Activated naive CD8-positive, alpha-beta T cell treated with anti-CD3 and anti-CD28 coated beads, Interleukin-2, amount 10 ng/mL, durations not matched to agents 7 days and 5 days (primary cell): ENCODE measurements around the gene USP31. TPM values are rescaled to one million over a fixed set of nuclear protein-coding genes. Genes with fewer than 3 reads are reported as not detected.

Experiments used
- ATAC-seq: fragments of 150-1000 bp; cut with Tn5 transposase; one replicate; pipeline ENCODE4 v1.10.0; 2021; ENCODE audit warnings: low read depth, moderate library complexity
- POLR2A ChIA-PET: fragments of 350-600 bp; sonication (Branson Sonifier 250); formaldehyde crosslinking; loops from one replicate; lab custom pipeline; 2021; ENCODE audit warnings: antibody characterized with exemption; lab: Charles Lee
- DNase-seq: peaks from one replicate; pipeline ENCODE4 v3.0.0; 2021
- H3K27ac Mint-ChIP-seq: one replicate; pipeline ENCODE4 v1.8.0; 2022; ENCODE audit warnings: mild to moderate bottlenecking, mixed read lengths
- H3K27me3 Mint-ChIP-seq: one replicate; pipeline ENCODE4 v1.8.0; 2022; ENCODE audit warnings: mild to moderate bottlenecking, moderate library complexity, mixed read lengths
- H3K36me3 Mint-ChIP-seq: one replicate; pipeline ENCODE4 v1.8.0; 2021; ENCODE audit warnings: mild to moderate bottlenecking, mixed read lengths
- H3K4me1 Mint-ChIP-seq: one replicate; pipeline ENCODE4 v1.8.0; 2021; ENCODE audit warnings: mixed read lengths
- H3K4me3 Mint-ChIP-seq: one replicate; pipeline ENCODE4 v1.8.0; 2022; ENCODE audit warnings: mild to moderate bottlenecking, moderate library complexity, mixed read lengths
- H3K9me3 Mint-ChIP-seq: one replicate; pipeline ENCODE4 v1.8.0; 2021; ENCODE audit warnings: mixed read lengths
- total RNA-seq, 2 experiments: library from RNA; stranded (reverse); gene quantifications; one replicate each; pipeline ENCODE4 v1.2.3, GENCODE V29; 2021

The USP31 gene
- total RNA-seq, 2 experiments from 2014 or later, result 5.7 to 6.0 TPM

DNA sequence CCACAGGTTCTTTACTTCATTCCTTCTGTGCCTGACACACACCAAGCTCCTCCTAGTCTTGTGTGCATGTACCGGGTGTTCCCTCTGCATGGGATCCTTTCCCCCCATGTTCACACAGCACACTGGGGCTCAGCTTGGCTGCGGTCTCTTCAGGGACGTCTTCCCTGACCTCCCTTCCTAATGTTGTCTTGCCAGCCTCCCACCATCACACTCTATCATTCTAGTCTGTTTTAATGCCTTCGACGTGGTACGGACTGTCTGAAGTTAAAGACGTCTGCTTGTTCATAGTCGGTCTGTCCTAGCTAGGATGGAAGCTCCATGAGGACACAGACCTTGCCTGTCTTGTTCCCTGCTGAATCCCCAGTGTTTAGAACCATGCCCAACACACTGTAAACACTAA lies 60.1 kb downstream of the USP31 start:
- H3K4me1 Mint-ChIP-seq, result no peaks in the 10 kb centered on the region
- POLR2A ChIA-PET, result no interaction called here
- H3K9me3 Mint-ChIP-seq, result no peaks in the 10 kb centered on the region
- peaks cover 9% of the 10 kb centered on the region for H3K36me3 Mint-ChIP-seq
- H3K4me3 Mint-ChIP-seq, result no peak overlapping the region
- no peak overlapping the region for H3K27ac Mint-ChIP-seq
- DNase-seq (no peak), ATAC-seq (no peak)
- H3K27me3 Mint-ChIP-seq, result no peaks in the 10 kb centered on the region

DNA sequence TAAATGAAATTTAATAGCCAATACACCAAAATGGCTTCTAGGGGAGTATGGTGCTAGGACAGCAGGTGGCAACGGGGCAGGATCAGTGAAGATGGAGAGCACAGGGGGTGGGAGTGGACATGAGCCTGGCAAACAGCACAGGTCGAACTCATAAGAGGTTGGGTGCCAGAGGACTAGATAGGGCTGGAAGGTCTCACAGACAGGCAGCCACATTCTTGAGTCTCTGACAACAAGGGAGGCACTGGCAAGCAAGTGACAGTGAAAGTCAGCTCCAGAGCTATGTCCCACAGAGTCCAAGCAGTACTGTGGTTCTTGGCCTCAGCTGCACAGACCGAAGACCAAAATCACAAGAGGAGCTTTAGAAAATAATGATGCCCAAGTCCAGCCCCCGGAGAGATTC lies 61.2 kb downstream of the USP31 start:
- H3K4me3 Mint-ChIP-seq, result no peak overlapping the region
- H3K4me1 Mint-ChIP-seq, result no peaks in the 10 kb centered on the region
- no peak overlapping the region for H3K27ac Mint-ChIP-seq
- no peak for ATAC-seq
- H3K36me3 Mint-ChIP-seq, result peaks cover 5% of the 10 kb centered on the region
- no peaks in the 10 kb centered on the region for H3K9me3 Mint-ChIP-seq
- no peak for DNase-seq
- POLR2A ChIA-PET, result no interaction called here
- H3K27me3 Mint-ChIP-seq, result no peaks in the 10 kb centered on the region

DNA sequence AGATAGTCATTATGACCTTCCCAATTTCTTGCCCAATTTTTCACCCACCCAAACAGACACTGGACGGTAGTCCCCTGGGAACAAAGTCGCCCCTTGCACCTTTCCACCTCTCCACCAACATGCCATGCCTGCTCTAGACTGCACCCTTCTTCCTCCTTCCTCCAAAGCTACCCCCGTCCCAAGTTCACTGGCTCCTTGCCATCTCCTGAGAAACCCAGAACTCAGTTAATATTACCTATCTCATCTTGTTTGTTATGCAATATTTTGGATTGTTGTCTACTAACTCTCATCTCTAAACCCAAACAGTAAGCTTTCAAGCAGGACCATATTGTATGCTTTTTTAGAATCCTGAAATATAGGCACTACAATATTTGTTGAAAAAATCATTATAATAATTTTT lies 63.3 kb downstream of the USP31 start:
- Mint-ChIP-seq H3K4me1 (no peaks in the 10 kb centered on the region), H3K27me3 (no peaks in the 10 kb centered on the region), H3K9me3 (no peaks in the 10 kb centered on the region), H3K36me3 (peaks cover 3% of the 10 kb centered on the region), H3K27ac (no peak overlapping the region), H3K4me3 (no peak overlapping the region)
- DNase-seq, result no peak
- POLR2A ChIA-PET, result no interaction called here
- no peak for ATAC-seq

DNA sequence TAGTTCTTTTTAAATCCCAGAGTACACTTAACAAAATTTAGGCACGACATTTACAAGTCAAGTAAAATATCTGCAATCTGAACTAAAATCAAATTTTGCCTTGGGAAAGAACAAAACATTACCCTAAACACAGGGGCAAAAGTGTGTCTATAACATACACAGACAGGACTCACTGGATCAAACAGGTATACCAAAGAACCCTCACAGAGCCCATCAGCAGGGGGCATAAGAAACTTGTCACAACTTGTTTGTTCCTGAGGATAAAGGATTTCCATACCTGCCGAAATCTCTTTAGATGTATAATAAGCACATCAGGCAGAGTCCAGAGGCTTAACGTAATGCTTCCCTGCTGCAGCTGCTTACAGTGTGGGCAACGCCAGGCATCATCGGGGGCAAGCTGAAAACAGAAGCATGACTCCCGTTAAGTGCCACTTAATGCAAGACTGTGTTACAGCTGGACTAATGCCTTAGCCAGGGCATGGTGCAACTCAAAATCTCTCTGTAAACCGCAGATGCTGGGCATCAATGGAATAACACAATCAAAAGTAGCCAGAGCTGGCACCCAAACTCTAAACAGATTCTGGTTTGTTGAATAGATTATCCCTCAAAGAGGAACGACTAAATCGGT lies 67.0 kb downstream of the USP31 start:
- H3K9me3 Mint-ChIP-seq, result no peaks in the 10 kb centered on the region
- no peaks in the 10 kb centered on the region for H3K4me1 Mint-ChIP-seq
- H3K27me3 Mint-ChIP-seq, result no peaks in the 10 kb centered on the region
- DNase-seq (no peak), ATAC-seq (no peak)
- POLR2A ChIA-PET, result interaction anchor here (0.7 kb wide), 1 partner anchor 1401 kb away, joined by 8 read pairs; no protein-coding TSS in a partner anchor
- no peak overlapping the region for H3K4me3 Mint-ChIP-seq
- peaks cover 11% of the 10 kb centered on the region for H3K36me3 Mint-ChIP-seq
- H3K27ac Mint-ChIP-seq, result no peak overlapping the region

DNA sequence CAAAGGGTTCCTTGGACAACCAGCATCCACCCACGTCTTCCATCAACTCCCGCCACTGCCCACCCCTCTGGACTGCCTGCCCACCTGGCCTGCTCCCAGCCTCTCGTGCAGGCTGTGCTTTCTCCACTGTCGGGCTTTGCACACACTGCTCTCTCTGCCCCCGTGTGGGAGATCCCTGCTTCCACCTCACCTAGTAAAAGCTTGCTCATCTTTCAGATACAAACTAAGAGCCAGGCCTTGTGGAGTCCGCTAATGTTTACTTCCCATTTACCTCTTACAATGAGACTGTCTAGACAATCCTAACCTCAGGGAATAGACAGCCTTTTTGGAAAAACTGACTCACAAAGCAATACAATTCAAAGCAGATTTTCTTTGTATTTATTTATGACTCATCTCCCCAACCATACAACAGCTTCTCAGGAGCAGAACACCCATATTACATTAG lies 67.6 kb downstream of the USP31 start:
- Mint-ChIP-seq H3K27ac (no peak overlapping the region), H3K36me3 (peaks cover 11% of the 10 kb centered on the region), H3K9me3 (no peaks in the 10 kb centered on the region), H3K27me3 (no peaks in the 10 kb centered on the region), H3K4me3 (no peak overlapping the region), H3K4me1 (no peaks in the 10 kb centered on the region)
- POLR2A ChIA-PET, result no interaction called here
- ATAC-seq (no peak), DNase-seq (no peak)

DNA sequence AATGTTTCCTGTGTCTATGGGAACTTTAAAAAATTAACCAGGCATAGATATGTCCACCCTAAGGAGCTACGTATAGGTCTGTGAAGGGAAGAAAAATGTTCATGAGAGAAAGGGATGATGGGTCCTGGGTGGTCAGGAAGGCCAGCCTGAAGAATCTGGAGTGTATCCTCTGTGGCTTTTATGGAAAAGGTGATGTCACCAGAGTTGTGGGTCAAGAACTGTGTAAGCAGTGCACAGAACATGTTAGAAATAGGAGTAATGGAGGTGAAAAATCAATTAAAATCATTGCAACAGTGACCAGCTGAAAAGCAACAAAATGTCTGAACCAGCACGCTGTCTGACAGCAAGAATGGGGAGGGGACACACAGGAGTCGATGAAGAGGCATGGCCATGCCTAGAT lies 68.5 kb downstream of the USP31 start:
- DNase-seq (no peak), ATAC-seq (no peak)
- H3K27me3 Mint-ChIP-seq, result no peaks in the 10 kb centered on the region
- H3K4me3 Mint-ChIP-seq, result no peak overlapping the region
- H3K36me3 Mint-ChIP-seq, result peaks cover 11% of the 10 kb centered on the region
- H3K9me3 Mint-ChIP-seq, result no peaks in the 10 kb centered on the region
- POLR2A ChIA-PET, result no interaction called here
- H3K27ac Mint-ChIP-seq, result peak overlapping the region; percentile 1
- no peaks in the 10 kb centered on the region for H3K4me1 Mint-ChIP-seq

DNA sequence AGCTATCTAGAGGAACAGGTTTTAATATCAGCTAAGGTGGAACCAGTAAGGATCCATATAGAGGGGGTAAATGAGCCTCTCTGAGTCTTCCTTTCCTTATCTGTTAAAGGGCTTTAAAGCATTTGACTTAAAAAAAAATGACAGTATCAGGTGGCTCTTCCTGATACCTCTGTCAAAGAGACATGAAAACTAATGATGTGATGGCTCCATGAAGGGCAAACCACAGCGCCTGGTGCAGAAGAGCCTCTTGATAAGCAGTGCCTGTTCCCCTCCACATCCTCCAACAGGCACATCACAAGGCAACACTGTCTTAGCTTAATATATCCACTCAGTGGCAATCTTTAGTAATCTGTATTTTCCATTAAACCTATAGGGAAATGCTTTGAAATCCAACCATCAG lies 68.9 kb downstream of the USP31 start:
- no peaks in the 10 kb centered on the region for H3K4me1 Mint-ChIP-seq
- H3K27ac Mint-ChIP-seq, result no peak overlapping the region
- H3K4me3 Mint-ChIP-seq, result no peak overlapping the region
- POLR2A ChIA-PET, result no interaction called here
- ATAC-seq, result no peak
- H3K9me3 Mint-ChIP-seq, result no peaks in the 10 kb centered on the region
- peaks cover 11% of the 10 kb centered on the region for H3K36me3 Mint-ChIP-seq
- DNase-seq, result no peak
- no peaks in the 10 kb centered on the region for H3K27me3 Mint-ChIP-seq

DNA sequence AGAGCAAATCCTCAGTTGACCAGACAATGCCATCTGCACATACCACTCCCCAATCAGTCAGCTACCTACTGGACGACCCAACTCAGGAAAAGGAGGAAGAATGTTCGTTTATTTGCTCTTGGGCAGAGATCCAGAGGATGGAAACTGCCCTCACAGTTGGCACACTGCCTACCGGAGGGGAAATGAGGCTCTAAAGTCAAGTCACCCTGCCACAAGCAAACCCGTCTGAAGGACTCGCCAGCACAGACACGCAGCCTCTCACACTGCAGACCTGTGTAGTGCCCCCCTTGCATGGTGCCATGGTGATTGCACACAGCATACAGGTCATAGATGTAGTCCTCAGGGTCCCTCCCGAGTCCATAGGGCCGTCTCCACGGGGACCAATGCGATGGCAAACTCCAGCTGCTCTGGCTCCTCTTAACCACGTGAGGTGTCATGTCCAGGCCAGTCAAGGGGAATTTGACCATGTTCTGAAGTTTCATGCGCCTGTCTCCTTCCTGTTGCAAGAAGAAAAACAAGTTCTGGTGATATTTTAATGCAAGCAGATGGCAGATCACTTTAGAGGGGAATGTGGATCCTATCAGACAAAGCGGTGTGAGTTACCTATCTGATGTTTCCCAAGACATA lies 69.5 kb downstream of the USP31 start:
- DNase-seq (no peak), ATAC-seq (no peak)
- no peaks in the 10 kb centered on the region for H3K9me3 Mint-ChIP-seq
- no peaks in the 10 kb centered on the region for H3K4me1 Mint-ChIP-seq
- peaks cover 11% of the 10 kb centered on the region for H3K36me3 Mint-ChIP-seq
- H3K4me3 Mint-ChIP-seq, result no peak overlapping the region
- no peaks in the 10 kb centered on the region for H3K27me3 Mint-ChIP-seq
- POLR2A ChIA-PET, result no interaction called here
- no peak overlapping the region for H3K27ac Mint-ChIP-seq

DNA sequence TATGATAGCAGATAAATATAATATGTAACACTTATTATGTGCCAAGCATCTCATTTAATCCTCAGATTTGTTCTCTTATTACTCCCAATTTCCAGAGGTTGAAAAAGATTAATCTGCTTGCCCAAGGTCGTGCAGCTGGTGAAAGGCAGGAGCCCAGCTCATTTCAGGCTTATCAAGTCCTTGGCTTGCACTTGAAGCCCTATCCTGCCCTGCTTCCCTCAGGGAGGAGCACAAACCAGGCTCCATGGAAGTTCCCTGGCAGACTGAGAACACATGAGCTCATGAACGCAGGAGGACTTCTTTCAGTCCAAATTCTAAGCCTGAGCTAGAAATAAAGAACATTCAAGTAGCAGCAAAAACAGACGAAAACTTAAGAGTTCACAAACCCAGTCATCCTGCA lies 74.8 kb downstream of the USP31 start:
- no peak overlapping the region for H3K4me3 Mint-ChIP-seq
- DNase-seq, result no peak
- no peaks in the 10 kb centered on the region for H3K27me3 Mint-ChIP-seq
- H3K9me3 Mint-ChIP-seq, result no peaks in the 10 kb centered on the region
- peaks cover 2% of the 10 kb centered on the region for H3K36me3 Mint-ChIP-seq
- no peak for ATAC-seq
- POLR2A ChIA-PET, result no interaction called here
- no peaks in the 10 kb centered on the region for H3K4me1 Mint-ChIP-seq
- H3K27ac Mint-ChIP-seq, result no peak overlapping the region

DNA sequence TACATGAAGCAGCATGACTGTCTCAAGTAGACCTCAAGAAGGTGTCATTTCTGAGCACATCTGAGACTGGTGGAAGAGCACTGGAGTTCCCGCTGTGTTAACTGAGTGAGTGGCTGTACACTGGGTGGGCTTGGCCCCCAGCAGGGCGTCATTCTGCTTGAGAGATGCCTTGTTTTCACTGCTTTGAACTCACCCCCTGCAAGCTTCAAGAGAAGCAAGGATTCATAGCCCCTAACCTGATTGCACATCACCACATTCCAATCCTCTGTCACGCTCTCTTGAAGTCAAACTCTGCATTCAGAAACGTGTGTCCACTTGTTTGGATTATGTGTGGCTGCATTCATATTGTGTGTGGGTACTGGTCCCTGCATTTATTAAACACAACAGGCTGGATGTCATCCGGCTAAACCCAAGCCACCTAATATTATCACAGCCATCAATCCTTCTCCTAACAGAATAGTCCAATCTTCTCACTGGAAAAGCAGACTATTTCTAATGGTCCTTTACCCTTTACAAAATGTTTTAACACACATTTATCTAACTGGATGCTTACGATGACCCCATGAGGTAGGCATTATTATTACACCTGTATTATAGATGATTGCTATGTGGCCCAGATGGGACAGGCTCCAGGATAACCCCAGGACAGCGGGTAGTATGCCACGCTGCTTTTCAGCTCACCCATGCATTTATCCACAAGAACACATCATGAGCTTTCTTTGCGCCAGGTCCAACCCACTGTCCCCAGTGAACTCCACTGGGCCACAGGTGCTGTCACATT lies 76.3 kb downstream of the USP31 start:
- no peak for DNase-seq
- no peaks in the 10 kb centered on the region for H3K4me1 Mint-ChIP-seq
- POLR2A ChIA-PET, result no interaction called here
- no peaks in the 10 kb centered on the region for H3K9me3 Mint-ChIP-seq
- no peak overlapping the region for H3K27ac Mint-ChIP-seq
- H3K27me3 Mint-ChIP-seq, result no peaks in the 10 kb centered on the region
- H3K4me3 Mint-ChIP-seq, result no peak overlapping the region
- no peaks in the 10 kb centered on the region for H3K36me3 Mint-ChIP-seq
- no peak for ATAC-seq

DNA sequence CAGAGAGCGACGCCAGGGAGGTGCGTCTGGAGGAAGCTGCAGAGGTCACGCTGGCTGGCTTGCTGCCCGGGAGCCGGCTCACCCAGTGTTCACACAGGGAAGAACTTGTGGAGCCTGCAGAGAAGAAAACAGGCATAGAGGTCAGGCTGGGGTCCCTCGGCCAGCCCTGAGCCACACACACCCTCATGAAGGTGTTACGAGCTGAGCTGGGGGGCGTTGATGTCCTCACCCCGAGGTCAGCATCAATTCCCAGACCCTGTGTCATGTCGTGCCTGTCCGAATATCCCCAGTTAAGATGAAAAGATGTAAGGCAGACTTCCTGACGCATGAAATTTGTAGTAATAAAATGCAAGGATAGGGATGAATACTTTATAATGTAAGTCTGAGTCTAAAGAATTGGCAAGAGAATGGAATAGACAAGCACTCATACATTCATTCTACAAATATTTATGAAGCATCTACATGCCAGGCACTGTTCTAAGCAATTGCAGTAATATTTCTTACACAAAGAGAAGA lies 77.1 kb downstream of the USP31 start:
- Mint-ChIP-seq H3K4me1 (no peaks in the 10 kb centered on the region), H3K27me3 (no peaks in the 10 kb centered on the region), H3K36me3 (peaks cover 1% of the 10 kb centered on the region), H3K4me3 (no peak overlapping the region), H3K9me3 (no peaks in the 10 kb centered on the region), H3K27ac (no peak overlapping the region)
- no peak for ATAC-seq
- no peak for DNase-seq
- POLR2A ChIA-PET, result no interaction called here

DNA sequence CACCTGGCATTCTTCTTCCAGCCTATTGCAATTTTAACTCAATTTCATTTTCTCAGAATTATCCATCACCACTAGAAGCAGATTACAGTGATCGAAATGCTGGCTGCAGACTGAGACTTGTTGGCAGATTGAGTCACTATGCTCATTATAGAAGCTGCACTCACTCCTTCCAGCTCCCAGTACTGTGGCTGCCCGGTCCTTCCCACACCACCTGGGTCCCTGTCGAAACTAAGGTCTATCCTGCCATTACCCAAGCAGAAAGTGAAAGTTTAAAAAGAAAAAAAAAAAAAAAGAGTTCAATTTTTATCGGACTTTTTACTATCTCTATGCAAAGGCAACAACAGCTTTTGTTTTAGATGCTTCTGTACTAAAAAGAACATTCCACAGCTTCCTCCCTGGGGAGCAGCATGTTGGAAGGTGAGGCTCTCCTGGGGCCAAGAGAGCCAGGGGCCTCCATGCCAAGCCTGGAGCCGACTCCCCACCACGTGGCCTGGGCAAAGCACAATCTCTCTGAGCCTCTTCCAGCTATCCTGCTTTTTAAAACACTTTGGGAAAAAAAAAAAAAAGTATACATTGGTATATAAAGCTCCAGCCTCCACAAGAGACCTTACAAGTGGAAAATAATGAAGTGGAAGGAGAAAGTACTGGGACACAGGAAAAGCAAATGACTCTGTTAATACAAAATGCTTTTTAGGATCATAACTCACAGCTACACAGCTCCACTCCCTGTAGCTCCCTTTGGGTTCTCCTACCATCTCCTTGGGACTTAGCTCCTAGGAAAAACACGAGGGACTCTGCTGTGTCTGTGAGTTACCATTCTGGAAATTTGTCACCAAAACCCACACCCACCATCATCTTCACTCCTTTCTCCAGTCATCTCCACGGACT lies 77.8 kb downstream of the USP31 start:
- Mint-ChIP-seq H3K9me3 (no peaks in the 10 kb centered on the region), H3K27ac (no peak overlapping the region), H3K4me3 (no peak overlapping the region), H3K27me3 (no peaks in the 10 kb centered on the region), H3K36me3 (peaks cover 1% of the 10 kb centered on the region), H3K4me1 (no peaks in the 10 kb centered on the region)
- ATAC-seq (no peak), DNase-seq (no peak)
- POLR2A ChIA-PET, result no interaction called here

DNA sequence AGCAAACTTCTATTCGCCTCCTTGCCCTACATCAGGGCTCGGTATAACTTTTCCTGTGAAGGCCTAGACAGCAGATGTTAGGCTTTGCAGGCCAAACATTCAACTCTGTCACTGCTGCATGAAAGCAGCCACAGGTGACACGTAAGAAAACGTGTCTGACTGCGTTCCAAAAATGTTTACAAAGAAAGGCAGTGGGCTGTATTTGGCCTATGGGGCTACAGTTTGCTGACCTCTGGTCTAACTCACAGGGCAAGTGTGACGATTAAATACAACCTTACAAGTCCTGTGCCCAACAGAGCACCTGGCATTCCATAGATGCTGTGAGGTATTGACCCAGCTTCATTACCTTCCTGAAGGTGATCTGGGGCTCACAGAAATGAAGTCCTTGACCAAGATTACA lies 79.4 kb downstream of the USP31 start:
- DNase-seq, result no peak
- H3K27me3 Mint-ChIP-seq, result no peaks in the 10 kb centered on the region
- POLR2A ChIA-PET, result no interaction called here
- H3K9me3 Mint-ChIP-seq, result no peaks in the 10 kb centered on the region
- H3K4me1 Mint-ChIP-seq, result no peaks in the 10 kb centered on the region
- no peak overlapping the region for H3K4me3 Mint-ChIP-seq
- H3K27ac Mint-ChIP-seq, result no peak overlapping the region
- peaks cover 1% of the 10 kb centered on the region for H3K36me3 Mint-ChIP-seq
- no peak for ATAC-seq
